ENCODE measurements around the gene DEFB132. TPM values are rescaled to one million over a fixed set of nuclear protein-coding genes. Genes with fewer than 3 reads are reported as not detected.

The DEFB132 gene
- total and polyA plus RNA-seq, 2 of the 13 experiments (the other 11 are each of a cell fraction or from before 2014, with no cell fraction given) = not detected

- TF ChIP-seq REST (IDR thresholded peaks at IDR 0.05; ENCODE audit: borderline replicate concordance in 1 of 2, low read depth in 1 of 2, low read length in 2 of 2) (peak in 1 of 2 experiments; percentile 31; a peak in 1 of 4 replicates), JUN (CRISPR knock-in tag; IDR thresholded peaks at IDR 0.05) (no peak), AGO2 (optimal IDR thresholded peaks at IDR 0.05; ENCODE audit: low read depth, low read length) (no peak), RAD21 (CRISPR knock-in tag; IDR thresholded peaks at IDR 0.05) (no peak), GTF2F1 (IDR thresholded peaks at IDR 0.05; ENCODE audit: low read length) (no peak), ELF1 (CRISPR knock-in tag; IDR thresholded peaks at IDR 0.05) (peak; percentile 49), SKI (IDR thresholded peaks at IDR 0.05; ENCODE audit: partially characterized antibody) (no peak), ZNF460 (CRISPR knock-in tag; IDR thresholded peaks at IDR 0.05; ENCODE audit: borderline replicate concordance) (no peak), ZNF101 (CRISPR knock-in tag; IDR thresholded peaks at IDR 0.05; ENCODE audit: borderline replicate concordance, low read depth) (no peak), TOE1 (CRISPR knock-in tag; IDR thresholded peaks at IDR 0.05) (no peak), ZNF251 (CRISPR knock-in tag; IDR thresholded peaks at IDR 0.05) (no peak), BRCA1 (CRISPR knock-in tag; IDR thresholded peaks at IDR 0.05) (no peak), ZNF747 (CRISPR knock-in tag; IDR thresholded peaks at IDR 0.05; ENCODE audit: borderline replicate concordance) (0 out of 2 replicates have a peak, but pooled peaks have one; percentile 35), YY1 (IDR thresholded peaks at IDR 0.05; ENCODE audit: insufficient read depth, insufficient replicate concordance, low read depth, low read length) (peak; percentile 39), ZNF597 (CRISPR knock-in tag; IDR thresholded peaks at IDR 0.05) (no peak; the same call in 1 of the 2 replicates), NR2F6 (IDR thresholded peaks at IDR 0.05) (no peak), NR2F6 (CRISPR knock-in tag; IDR thresholded peaks at IDR 0.05) (no peak; the same call in 1 of the 2 replicates), ZNF30 (CRISPR knock-in tag; IDR thresholded peaks at IDR 0.05) (no peak), ZNF451 (CRISPR knock-in tag; IDR thresholded peaks at IDR 0.05) (peak; percentile 26; the same call in 1 of the 2 replicates), ELF3 (CRISPR knock-in tag; IDR thresholded peaks at IDR 0.05) (no peak; the same call in 1 of the 2 replicates), ZFP62 (CRISPR knock-in tag; IDR thresholded peaks at IDR 0.05) (no peak), WIZ (CRISPR knock-in tag; IDR thresholded peaks at IDR 0.05) (0 out of 2 replicates have a peak, but pooled peaks have one; percentile 47), MEF2D (CRISPR knock-in tag; IDR thresholded peaks at IDR 0.05) (no peak; the same call in 1 of the 2 replicates), ASH2L (IDR thresholded peaks at IDR 0.05; ENCODE audit: insufficient read length, low read depth, low read length) (peak; percentile 79), SP2 (CRISPR knock-in tag; IDR thresholded peaks at IDR 0.05) (peak; percentile 9; the same call in 1 of the 2 replicates)
- TF ChIP-seq, protein P1, sequence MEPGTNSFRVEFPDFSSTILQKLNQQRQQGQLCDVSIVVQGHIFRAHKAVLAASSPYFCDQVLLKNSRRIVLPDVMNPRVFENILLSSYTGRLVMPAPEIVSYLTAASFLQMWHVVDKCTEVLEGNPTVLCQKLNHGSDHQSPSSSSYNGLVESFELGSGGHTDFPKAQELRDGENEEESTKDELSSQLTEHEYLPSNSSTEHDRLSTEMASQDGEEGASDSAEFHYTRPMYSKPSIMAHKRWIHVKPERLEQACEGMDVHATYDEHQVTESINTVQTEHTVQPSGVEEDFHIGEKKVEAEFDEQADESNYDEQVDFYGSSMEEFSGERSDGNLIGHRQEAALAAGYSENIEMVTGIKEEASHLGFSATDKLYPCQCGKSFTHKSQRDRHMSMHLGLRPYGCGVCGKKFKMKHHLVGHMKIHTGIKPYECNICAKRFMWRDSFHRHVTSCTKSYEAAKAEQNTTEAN (CRISPR knock-in tag; conservative IDR thresholded peaks at IDR 0.05) = no peak
Observed at GRCh38 chr20:290084-290831, 32.7 kb downstream of the DEFB132 start, which contains the start of gene C20orf96 (continued).

All from HepG2 (cell line).